ENCODE results near the gene GCLM.
A peak's percentile ranks its signal among the peaks of the same experiment; 100 is the strongest.
"Not testable (repeated sequence)": the region's sequence is repeated elsewhere in the genome, so short reads cannot be mapped to it uniquely, and the experiment has no call there.

The GCLM gene

DNA sequence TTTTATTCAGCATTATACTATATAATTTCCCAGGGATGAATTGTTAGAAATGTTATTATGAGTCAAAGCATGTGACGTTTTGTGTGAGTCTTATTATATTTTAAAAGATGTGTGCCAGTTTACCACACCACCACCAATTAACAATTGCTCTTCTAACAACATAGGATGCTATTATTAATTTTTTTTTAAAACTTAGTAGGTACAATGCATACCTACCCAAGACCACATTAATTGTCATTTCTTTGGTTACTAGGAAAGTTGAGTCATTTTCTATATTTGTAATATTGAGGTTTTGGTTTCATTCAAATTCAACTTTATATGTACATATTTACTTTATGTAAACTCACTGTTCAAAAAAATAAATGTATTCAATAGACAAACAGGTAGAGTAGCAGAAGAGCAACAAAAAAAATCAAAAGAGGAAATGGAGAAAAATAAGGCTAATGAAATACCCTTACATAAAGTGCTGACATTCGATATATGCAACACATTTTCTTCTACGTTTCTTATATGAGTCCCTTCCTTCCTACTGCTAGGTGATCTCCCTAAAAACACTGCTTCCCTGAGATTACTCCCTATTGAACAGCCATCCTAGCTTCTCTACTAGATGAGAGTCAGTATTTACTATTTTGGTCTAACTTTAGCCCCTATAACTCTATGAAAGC, 9.6 kb downstream of the GCLM start:
- DNase-seq (ENCODE audit: low spot score): no peak
- FAIRE-seq: peak; percentile 10

DNA sequence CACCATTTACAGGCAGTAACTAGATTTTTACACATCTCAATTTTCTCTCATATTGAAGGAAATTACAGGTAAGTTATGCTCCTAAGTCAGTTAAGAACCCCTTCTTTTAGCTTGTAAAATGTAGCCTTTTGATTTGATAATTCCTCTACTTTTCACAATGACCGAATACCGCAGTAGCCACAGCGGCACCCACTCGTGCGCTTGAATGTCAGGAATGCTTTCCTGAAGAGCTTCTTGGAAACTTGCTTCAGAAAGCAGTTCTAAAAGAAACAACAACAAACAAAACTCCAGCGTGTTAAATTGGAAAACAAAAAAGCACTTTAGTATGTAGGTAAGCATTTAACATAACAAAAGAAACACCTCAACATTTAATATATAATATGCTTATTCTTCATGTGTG, 20.3 kb downstream of the GCLM start:
- no peak for FAIRE-seq
- DNase-seq (ENCODE audit: low spot score): no peak

DNA sequence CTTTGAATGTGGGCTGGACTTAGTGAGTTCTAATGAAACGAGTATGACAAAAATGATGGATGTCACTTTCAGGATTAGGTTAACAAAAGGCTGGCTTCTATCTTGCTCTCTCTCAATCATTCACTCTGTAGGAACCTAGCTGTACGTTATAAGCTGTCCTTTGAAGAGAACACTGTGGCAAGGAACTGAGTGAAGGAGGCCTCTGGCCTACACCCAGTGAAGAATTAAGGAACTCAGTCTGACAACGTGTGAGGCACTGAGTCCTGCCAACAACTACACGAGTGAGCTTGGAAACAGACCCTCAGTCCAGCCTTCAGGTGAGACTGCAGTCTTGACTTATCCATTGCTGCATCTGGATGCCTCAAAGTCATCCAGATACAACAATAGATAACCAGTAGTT, 27.0 kb downstream of the GCLM start:
- FAIRE-seq (no peak), DNase-seq (ENCODE audit: low spot score) (no peak)

DNA sequence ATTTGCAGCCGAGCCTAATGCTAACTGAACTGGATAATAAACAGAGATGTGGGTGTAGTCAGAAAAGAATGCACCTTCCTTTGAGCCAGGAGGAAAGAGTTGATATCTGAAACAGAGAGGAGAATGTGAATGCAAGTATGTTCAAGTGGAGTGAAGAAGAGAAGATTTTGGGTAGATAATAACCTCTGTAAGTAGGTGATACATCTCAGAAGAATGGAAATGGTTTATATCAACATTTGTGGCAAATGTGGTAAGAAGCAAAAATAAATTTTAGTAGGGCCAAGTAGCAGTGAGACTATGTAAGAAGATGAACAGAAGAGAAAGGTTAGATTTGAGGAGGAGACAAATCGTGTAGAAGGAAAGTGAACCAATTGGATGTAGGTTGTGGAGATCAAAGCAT, 28.5 kb downstream of the GCLM start:
- no peak for DNase-seq (ENCODE audit: low spot score)
- FAIRE-seq: no peak

DNA sequence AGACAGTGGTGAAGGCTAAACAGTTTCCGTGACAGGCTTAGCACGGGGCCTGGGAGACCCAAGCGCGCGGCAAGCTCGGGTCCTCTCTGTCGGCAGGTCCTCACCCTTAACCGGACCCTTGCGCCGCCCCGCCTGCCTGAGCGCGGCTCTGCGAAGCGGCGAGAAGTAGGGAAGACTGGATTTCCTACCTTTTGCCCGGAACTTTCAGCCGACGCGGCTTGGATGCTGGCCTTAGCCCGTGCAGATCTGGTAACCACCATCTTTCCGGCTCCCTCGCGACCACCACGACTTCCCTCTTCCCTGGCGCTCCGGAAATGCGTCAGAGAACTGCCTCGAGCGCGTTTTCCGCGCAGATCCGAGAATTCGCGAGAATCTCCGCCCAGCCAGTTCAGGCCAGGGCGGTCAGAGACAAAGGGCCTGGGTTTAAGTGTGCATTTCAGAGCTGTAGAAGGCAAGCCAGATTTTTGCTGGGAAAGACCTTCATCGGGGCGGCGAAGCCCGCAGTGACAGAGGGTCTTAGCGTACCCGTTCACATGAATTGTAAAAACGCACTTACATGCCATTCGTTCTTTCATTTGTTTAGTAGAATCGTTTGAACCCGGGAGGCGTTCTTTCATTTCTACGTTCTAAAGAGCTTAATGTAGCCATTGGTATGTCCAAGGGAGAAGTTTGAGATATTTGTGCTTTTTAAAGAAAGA, 30.2 kb downstream of the GCLM start, which contains the start of gene DNTTIP2:
TSS of gene DNTTIP2 (minus strand) at position 318 of the 698 bp plus-strand sequence. CDS start at position 260, 58 bp downstream.
- DNase-seq (ENCODE audit: low spot score) (peak; percentile 77), FAIRE-seq (peak; percentile 28)

DNA sequence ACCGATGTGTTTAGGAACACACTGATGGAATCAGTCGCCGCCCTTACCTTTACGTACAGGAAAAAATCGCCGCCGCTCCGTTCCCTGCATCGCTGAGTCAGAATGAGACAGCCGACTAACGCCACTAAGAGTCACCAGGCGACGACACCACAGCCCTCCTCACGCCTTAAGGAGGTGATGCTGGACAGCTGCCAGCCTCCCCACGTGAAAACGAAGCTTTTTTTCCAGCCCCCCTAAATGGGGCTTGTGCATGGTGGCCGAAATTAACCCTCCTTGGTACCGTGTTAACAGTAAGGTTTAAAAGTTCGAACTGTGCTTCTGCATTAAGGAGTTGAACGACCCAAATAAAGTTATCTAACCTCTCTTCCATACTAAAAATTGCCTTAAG, 30.7 kb downstream of the GCLM start:
- FAIRE-seq (no peak), DNase-seq (ENCODE audit: low spot score) (peak; percentile 71)

DNA sequence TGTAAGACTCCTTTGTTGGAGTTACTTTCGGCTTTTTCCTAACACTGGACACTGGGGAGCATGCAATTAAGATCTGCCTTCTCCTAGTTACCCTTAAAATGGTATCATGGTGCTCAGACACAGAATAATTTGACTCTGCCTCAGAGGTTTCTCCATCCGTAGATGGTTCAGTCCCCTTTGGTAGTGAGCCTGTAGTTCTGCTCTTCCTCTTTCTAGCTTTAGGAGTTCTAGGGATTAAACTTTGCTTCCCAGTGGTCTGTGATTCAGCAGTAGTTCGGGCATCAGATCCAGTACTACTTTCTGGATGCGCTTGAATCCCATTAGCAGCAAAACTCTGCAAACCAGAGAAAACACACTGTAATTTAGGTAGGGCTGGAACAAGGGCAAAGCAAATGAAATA, 31.7 kb downstream of the GCLM start:
- no peak for DNase-seq (ENCODE audit: low spot score)
- no peak for FAIRE-seq

DNA sequence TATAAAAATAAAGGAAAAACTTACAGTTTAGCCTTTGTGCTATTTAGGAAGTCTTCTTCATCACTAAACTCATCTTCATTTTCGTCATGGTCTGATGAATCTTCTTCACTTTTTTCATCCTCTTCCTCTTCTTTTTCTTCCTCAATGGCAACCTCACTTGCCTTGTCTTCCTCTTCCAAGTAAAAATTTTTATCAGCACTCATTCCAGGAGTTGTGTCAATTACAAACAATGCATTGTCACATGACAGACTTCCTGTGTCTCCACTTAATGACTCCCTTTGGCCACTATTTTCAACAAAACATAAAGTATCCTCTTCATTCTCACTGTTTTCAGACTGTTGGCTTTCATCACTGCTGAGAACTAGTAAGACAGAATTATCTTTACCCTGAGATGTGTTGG, 33.0 kb downstream of the GCLM start:
- FAIRE-seq: no peak
- DNase-seq (ENCODE audit: low spot score): no peak

DNA sequence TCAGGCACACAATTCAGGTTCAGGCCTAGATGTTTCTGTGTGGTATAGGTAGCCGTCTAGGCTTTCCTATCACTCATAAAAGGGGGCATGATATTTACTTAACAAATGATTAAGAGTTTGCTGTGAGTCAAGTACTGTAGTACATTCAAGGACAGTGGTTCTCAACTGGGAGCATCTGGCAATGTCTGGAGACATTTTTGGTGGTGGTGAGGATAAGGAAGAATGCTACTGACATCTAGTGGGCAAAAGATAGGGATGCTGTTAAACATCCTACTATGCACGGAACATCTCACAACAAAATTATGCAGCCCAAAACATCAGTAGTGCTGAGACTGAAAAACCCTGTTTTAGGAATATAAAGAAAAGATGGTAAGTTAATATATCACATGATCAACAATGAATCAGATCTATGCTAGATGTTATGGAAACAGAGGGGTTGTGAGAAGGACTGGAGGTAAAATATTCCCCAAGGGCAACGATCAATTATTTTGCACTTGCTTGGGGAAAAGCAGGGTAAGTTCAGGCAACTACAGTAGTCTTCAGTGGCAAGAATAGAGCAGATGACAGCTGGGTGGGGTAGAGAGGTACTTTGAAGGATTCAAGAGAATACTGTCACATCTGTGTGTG, 35.1 kb downstream of the GCLM start:
- peak; percentile 27 for DNase-seq (ENCODE audit: low spot score)
- no peak for FAIRE-seq

DNA sequence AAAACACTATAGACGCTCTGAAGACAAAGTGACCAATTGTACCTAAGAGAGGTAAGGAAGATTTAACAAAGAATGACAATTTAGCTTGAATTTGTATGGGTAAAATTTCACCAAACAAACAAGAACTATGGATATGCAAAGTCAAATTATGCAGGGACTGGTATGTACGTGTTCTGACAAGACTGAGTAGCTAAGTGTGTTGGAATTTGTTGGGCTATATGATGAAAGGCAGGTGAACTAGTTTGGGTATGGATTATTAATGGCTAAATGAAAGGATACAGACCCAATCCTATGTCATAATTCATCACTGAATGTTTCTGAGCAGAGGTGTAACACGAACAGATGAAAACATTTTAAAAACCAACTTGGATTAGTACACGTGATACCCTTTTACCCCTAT, 37.9 kb downstream of the GCLM start:
- FAIRE-seq (no peak), DNase-seq (ENCODE audit: low spot score) (no peak)

DNA sequence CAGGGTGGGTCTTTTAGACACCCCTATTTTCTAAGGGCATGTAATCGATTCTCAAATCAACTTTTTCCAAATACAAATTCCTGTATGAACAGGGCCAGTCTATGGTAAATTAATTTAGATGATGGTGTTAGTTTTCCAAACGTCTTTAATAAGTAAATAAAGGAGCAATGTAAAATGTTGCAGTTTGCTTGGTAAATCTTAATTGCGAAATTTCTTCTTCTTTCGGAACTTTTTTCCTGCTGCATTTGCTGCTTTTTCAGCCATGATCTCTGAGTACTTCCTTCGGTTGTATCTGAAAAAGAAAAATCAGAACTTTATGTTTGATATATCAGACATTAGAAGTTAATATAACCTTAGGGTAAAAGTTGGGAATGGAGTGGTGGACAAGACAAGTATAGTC, 39.6 kb downstream of the GCLM start:
- FAIRE-seq (no peak), DNase-seq (ENCODE audit: low spot score) (no peak)

DNA sequence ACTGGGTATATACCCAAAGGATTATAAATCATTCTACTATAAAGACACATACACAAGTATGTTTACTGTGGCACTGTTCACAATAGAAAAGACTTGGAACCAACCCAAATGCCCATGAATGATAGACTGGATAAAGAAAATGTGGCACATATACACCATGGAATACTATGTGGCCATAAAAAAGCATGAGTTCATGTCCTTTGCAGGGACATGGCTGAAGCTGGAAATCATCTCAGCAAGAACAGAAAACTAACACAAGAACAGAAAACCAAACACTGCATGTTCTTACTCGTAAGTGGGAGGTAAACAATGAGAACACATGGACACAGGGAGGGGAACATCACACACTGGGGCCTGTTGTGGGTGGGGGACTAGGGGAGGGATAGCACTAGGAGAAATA, 40.7 kb downstream of the GCLM start:
- not testable (repeated sequence) for FAIRE-seq

DNA sequence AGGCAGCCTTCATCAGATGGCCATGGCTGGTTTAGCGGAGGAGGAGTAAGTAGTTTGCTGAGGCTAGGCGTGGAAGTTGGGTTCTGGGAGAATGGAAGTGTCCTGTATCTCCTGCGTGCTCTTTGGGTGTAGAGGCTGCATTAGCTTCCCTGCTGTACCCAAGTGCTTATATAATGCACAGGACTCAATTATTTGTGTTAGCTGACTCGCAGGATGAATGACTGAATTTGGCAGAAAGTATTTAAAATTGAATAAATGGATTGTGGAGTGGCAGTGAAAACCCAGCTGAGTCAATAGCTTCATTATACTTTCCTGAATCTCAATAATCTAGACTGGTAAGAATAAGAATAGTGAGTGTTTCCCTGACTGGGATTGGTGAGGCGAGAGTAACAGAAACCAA, 44.0 kb downstream of the GCLM start:
- no peak for FAIRE-seq
- no peak for DNase-seq (ENCODE audit: low spot score)

More for the DNA sequence above, 40.7 kb downstream of the GCLM start:
- DNase-seq (ENCODE audit: low spot score): not testable (repeated sequence)

DNA sequence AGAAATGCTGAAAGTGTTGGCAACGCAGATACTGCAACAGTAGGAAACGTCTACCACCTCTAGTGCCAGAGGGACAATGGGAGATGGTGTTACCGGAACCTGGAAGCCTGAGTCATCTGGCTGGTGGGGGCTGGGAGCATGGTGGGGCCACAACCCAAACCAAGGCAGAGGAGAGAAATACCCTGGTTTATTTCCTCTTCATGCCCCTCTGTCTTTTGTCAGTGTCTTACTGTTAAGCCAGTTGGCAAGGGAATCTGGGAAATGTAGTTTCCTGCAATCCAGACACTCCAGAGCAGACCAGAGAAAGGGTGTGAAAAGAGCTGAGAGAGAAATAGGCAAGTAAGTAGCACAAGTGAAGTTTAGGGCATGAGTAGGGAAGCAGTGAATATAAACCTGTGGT, 45.1 kb downstream of the GCLM start:
- no peak for FAIRE-seq
- no peak for DNase-seq (ENCODE audit: low spot score)

DNA sequence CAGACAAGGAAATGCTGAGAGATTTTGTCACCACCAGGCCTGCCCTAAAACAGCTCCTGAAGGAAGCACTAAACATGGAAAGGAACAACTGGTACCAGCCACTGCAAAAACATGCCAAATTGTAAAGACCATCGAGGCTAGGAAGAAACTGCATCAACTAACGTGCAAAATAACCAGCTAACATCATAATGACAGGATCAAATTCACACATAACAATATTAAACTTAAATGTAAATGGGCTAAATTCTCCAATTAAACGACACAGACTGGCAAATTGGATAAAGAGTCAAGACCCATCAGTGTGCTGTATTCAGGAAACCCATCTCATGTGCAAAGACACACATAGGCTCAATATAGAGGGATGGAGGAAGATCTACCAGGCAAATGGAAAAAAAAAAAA, 51.6 kb downstream of the GCLM start:
- not testable (repeated sequence) for FAIRE-seq; DNase-seq (ENCODE audit: low spot score)

DNA sequence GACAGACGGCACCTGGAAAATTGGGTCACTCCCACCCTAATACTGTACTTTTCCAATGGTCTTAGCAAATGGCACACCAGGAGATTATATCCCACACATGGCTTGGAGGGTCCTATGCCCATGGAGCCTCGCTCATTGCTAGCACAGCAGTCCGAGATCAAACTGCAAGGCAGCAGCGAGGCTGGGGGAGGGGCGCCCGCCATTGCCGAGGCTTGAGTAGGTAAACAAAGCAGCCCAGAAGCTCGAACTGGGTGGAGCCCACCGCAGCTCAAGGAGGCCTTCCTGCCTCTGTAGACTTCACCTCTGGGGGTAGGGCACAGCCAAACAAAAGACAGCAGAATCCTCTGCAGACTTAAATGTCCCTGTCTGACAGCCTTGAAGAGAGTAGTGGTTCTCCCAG, 53.2 kb downstream of the GCLM start:
- not testable (repeated sequence) for DNase-seq (ENCODE audit: low spot score); FAIRE-seq

DNA sequence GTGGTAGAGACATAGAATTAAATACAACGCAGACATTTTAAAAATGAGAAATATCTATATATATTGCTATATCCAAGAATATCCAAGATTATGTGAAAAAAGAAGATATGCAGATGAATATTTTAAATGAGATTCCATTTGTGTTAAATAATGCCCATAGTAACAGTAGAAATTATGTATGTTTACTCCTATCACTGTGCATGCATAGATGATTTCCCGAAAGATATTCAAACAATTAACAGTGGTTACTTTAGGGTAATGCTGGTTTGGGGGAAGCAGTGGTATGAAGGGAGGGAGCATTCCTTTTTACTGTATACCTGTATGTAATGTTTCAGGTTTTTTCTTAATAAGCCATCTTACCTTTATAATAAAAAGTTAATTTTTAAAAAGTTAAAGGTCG, 55.3 kb downstream of the GCLM start:
- no peak for FAIRE-seq
- no peak for DNase-seq (ENCODE audit: low spot score)

DNA sequence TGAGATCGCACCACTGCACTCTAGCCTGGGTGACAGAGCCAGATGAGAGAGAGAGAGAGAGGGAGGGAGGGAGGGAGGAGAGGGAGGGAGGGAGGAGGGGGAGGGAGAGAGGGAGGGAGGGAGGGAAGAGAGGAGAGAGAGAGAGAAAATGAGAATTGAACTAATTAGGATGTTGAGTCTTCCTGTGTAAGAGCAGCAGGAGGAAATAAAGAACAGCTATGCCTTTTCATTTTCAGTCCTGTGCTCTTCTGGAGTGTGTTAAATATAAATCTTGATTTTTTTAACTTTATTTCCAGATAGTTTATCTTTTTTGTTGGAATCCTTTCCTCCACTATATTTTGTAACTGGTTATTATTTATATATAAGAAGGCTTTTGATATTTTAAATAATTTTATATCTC, 57.4 kb downstream of the GCLM start:
- DNase-seq (ENCODE audit: low spot score): no peak
- no peak for FAIRE-seq

DNA sequence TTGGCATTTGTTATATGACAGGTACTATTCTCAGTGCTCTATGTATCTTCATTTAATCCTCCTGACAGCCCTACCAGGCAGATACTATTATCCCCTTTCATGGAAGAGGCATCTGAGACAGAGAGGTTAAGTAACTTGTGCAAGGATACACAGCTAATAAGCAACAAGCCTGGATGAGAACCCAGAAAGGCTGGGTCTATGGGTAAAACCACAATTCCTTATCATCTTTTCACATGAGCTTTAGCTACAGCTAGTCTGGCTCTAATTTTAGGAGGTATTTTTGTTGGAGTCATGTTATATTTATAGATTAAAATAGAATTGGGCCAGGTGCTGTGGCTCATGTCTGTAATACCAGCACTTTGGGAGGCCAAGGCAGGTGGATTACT, 57.9 kb downstream of the GCLM start:
- no peak for FAIRE-seq

DNA sequence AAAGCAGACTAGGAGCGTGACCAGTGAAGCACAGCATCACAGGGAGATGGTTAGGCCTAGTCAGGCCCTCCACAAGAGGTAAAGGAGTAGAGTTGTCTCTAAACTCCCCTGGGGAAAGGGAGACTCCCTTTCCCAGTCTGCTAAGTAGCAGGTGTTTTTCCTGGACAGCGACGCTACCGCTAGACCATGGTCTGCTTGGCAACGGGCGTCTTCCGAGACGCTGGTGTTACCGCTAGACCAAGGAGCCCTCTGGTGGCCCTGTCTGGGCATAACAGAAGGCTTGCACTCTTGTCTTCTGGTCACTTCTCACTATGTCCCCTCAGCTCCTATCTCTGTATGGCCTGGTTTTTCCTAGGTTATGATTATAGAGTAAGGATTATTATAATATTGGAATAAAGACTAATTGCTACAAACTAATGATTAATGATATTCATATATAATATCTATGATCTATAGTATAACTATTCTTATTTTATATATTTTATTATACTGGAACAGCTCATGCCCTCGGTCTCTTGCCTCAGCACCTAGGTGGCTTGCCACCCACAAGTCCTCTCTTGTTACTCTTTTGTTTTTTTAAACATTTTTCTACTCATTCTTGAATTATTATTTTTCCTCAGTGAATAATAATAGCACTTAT, 58.4 kb downstream of the GCLM start:
- FAIRE-seq; DNase-seq (ENCODE audit: low spot score): not testable (repeated sequence)

More for the DNA sequence above, 57.9 kb downstream of the GCLM start:
- DNase-seq (ENCODE audit: low spot score): no peak

DNA sequence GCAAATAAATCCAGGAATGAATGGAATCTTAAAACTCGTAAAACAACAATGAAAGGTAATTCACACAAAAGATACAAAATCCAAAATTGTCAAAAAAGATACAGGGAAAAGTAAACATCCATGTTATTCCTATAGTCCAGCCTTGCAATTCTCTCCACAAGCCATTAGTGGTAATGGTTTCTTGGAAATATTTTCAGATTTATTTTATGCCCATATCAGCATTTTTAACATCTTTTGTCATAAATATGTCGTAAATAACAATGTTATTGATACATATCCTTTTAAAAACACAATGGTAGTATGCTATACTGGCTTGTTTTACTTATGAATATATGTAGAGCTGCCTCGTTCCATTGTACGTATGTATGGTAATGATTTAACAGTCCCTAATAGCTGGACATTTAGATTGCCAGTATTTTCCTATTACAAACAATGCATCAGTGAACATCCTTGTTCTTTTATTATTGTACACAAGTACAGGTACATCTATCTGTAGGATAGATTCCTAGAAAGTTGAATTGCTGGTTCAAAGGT, 60.8 kb downstream of the GCLM start:
- DNase-seq (ENCODE audit: low spot score) (no peak), FAIRE-seq (no peak)

DNA sequence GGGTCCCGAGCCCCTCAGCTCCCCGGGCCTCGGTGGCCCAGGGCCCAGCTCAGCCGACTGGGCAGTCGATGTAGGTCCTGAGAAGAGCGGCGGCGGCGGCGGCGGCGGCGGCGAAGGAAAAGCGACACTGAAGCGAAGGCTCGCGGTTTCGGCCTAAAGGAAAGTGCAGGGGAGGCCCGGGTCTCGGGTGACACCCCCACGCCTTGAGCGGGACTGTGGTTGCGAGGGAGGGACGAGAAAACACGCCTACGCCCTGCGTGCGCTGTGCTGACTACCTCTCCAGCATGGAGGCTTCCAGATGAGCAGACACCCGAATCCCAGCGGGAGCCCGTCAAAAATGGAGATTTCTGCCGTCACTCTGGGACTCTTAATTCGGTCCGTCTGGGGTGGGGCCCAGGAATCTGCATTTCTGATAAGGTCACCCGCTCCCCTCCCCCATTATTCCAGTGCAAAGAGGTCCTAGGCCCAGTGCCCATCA, 61.4 kb downstream of the GCLM start:
- peak; percentile 73 for DNase-seq (ENCODE audit: low spot score)
- no peak for FAIRE-seq
